Thyroid gland (tissue), 4 donors: ENCODE measurements around the gene L1CAM.

Source experiments
- POLR2A ChIP-seq, 2 donors: fragments of 450-650 bp; IDR thresholded peaks; one replicate each; pipeline ENCODE4 v1.6.1; 2017; ENCODE audit warnings: antibody characterized with exemption in 2 of 2, mild to moderate bottlenecking in 2 of 2, moderate library complexity in 1 of 2
- TF ChIP-seq, protein P1 (sequence below), 6 experiments: fragments of 200-600 bp in 3 of 6; fragments of 450-650 bp in 3 of 6; sonication (generic) in 3 of 6; IDR thresholded peaks; one replicate each; pipeline ENCODE4 v1.5.1; 2016 to 2019; ENCODE audit warnings: antibody characterized with exemption in 6 of 6, mild to moderate bottlenecking in 2 of 6, inconsistent platforms in 1 of 6, moderate library complexity in 1 of 6

DNA sequence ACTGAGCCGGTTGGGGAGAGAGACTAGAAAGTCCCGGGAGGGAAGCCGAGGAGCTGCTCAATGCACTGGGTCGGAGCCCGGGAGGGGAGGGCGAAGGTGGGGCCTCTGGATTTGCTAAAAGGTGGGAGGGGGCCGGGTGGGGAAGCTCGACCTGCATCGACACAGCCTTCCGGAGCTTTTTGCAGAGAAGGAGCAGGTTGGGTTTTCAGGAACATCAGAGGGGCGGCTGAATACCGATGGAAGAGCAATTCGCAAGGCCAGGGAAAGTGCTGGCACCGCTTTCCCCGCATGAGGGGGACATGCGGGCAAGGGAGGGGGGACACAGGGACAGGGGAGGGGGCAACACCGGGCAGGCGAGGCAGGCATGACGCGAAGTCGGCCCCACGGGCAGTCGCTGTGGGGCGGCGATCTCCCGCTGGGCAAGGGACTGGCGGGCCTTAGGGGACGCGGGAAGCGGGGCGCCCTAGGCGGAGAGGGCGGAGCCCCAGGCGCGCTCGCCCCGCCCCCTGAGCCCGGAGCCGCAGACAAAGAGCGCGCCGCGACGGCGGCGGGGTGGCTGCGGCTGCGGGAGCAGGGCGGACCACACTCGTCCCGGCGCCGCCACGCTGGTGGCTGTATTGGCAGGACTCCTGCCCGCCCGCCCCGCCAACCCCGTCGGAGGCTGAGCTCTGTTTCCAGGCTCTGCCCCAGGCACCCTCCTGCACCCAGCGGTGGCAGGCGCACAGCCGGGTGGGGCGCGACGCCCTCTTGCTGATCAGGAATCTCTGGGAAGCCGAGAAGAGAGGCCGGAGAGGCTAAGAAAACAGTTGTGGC is 67.2 kb downstream of the L1CAM start:
- TF ChIP-seq, protein P1, sequence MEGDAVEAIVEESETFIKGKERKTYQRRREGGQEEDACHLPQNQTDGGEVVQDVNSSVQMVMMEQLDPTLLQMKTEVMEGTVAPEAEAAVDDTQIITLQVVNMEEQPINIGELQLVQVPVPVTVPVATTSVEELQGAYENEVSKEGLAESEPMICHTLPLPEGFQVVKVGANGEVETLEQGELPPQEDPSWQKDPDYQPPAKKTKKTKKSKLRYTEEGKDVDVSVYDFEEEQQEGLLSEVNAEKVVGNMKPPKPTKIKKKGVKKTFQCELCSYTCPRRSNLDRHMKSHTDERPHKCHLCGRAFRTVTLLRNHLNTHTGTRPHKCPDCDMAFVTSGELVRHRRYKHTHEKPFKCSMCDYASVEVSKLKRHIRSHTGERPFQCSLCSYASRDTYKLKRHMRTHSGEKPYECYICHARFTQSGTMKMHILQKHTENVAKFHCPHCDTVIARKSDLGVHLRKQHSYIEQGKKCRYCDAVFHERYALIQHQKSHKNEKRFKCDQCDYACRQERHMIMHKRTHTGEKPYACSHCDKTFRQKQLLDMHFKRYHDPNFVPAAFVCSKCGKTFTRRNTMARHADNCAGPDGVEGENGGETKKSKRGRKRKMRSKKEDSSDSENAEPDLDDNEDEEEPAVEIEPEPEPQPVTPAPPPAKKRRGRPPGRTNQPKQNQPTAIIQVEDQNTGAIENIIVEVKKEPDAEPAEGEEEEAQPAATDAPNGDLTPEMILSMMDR (IDR thresholded peaks at IDR 0.05) = no peak
- no peak for TF ChIP-seq POLR2A (IDR thresholded peaks at IDR 0.05)
